ENCODE results near the gene FAM193B.

GRCh38 chr5:177483042-177483441, 71.3 kb downstream of the FAM193B start:
- TF ChIP-seq CTCF (IDR thresholded peaks at IDR 0.05) (no peak), POLR2A (IDR thresholded peaks at IDR 0.05) (no peak)

All from lower leg skin (tissue), 3 donors.